ENCODE measurements around the gene DDRGK1. TPM values are rescaled to one million over a fixed set of nuclear protein-coding genes. Genes with fewer than 3 reads are reported as not detected.

Gene DDRGK1
- total RNA-seq, 1 experiment from 2014 or later = 22.0 TPM

DNA sequence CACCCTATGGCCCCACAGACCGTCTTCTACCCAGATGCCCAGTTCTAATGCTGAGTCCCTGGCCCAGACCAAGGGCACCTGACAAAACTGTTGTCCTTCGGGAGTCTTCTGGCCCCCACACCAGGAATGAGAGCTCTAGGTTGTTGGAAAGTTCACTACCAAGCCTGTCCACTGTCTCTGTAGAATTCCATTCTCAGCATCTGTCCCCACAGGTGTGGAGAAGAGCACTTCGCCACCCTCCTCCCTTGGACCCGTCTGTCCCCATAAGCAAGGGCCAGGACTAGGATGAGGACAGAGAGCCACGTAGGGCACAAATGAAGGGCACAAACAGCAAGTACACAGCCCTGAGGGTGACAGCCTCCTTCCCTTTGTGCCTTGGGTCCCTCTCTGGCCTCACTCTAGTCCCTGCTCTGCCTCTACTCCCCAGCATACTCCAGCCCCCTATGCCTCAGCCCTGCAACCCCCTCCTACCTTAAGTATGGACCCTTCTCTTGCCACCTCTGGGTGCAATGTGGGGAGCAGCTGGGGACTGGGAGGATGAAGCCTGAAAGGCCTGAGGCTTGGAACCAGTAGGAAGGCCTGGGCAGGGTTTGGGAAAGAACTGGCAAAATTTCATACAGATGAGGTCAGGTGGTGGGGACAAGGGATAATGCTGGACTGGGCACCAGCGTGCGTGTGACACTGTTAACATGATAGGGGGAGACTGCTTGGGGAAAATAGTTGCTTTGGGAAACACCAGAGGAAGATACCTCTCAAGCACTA is 35.5 kb downstream of the DDRGK1 start:
- Histone ChIP-seq H3K9ac (ENCODE audit: low read length) (no peak overlapping the region), H3K4me3 (ENCODE audit: low read length) (no peak overlapping the region), H2AFZ (ENCODE audit: low read length) (no peak overlapping the region), H3K4me2 (ENCODE audit: low read depth, low read length, poor library complexity, severe bottlenecking) (no peak overlapping the region), H3K79me2 (ENCODE audit: low read length) (no peaks in the 10 kb centered on the region), H3K9me3 (ENCODE audit: low read length) (no peaks in the 10 kb centered on the region), H4K20me1 (ENCODE audit: insufficient read depth, low read depth, low read length) (peaks cover 3% of the 10 kb centered on the region; the same call in 1 of the 2 replicates), H3K36me3 (ENCODE audit: insufficient read depth, low read length) (no peaks in the 10 kb centered on the region), H3K9me2 (replicated peaks; ENCODE audit: insufficient read depth, low read length) (no peaks in the 10 kb centered on the region), H3K27ac (ENCODE audit: low read length) (no peak overlapping the region), H3K27me3 (ENCODE audit: low read length) (no peaks in the 10 kb centered on the region), H3K4me1 (ENCODE audit: low read length) (peaks cover 9% of the 10 kb centered on the region)
- no peak for DNase-seq

DNA sequence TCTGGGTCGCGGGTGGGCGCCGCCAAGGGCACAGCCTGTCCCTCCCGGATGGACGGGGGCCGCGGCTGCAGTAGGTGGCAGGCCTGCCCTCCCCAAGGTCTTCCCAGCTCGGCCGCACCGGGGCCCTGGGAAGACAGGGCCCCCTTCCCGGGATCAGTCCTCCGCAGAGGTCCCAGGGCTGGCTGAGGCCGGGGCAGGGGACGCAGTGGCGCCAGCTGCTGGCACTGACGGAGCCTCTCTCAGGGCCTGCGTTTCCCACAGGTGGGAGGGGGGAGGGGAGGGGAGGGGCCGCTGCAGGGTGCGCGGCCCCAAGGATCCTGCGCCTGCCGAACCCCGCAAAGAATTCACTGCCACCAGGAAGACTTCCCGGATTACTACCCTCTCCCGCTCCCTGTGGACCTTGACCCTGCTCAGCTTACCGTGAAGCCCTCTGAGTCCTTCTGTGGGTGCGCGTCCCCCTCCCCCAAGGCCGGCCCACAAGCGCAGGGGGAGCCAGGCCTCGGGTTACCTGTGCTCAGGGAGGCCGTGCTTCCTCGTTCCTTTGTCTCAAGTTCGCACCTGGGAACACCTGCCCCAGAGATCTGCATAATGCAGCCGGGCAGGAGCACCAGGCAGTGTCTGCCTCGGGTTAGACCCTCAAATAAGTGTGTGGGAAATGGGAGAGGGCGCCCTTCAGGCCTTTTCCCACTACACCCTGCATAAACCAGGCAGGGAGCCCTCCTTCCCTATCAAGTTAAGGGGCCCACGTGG is 36.2 kb downstream of the DDRGK1 start:
- Histone ChIP-seq H3K4me3 (ENCODE audit: low read length) (no peak overlapping the region), H3K4me2 (ENCODE audit: low read depth, low read length, poor library complexity, severe bottlenecking) (no peak overlapping the region), H2AFZ (ENCODE audit: low read length) (no peak overlapping the region), H4K20me1 (ENCODE audit: insufficient read depth, low read depth, low read length) (peaks cover 3% of the 10 kb centered on the region; the same call in 1 of the 2 replicates), H3K9ac (ENCODE audit: low read length) (no peak overlapping the region), H3K79me2 (ENCODE audit: low read length) (no peaks in the 10 kb centered on the region), H3K27me3 (ENCODE audit: low read length) (no peaks in the 10 kb centered on the region), H3K9me2 (replicated peaks; ENCODE audit: insufficient read depth, low read length) (no peaks in the 10 kb centered on the region), H3K36me3 (ENCODE audit: insufficient read depth, low read length) (no peaks in the 10 kb centered on the region), H3K27ac (ENCODE audit: low read length) (no peak overlapping the region), H3K4me1 (ENCODE audit: low read length) (peaks cover 5% of the 10 kb centered on the region), H3K9me3 (ENCODE audit: low read length) (no peaks in the 10 kb centered on the region)
- DNase-seq = no peak

DNA sequence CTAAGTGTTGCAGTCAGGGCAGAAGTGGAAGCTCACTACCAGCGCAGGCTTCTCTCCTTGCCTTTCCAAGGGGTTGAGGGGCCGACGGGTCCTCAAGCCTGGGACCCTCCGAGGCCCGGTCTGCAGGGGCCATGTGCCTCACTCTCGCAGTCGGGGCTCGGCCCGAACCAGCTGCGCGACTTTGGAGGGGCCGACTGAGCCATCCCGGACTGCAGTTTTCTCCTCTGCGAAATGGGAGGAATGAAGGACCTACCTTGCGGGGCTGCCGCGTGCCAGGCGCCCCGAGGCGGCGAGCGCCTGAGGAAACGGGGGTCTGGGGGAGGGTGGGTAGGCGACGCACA is 36.8 kb downstream of the DDRGK1 start:
- Histone ChIP-seq H3K27ac (ENCODE audit: low read length) (no peak overlapping the region), H2AFZ (ENCODE audit: low read length) (no peak overlapping the region), H3K36me3 (ENCODE audit: insufficient read depth, low read length) (no peaks in the 10 kb centered on the region), H3K9ac (ENCODE audit: low read length) (no peak overlapping the region), H4K20me1 (ENCODE audit: insufficient read depth, low read depth, low read length) (peaks cover 3% of the 10 kb centered on the region; the same call in 1 of the 2 replicates), H3K4me2 (ENCODE audit: low read depth, low read length, poor library complexity, severe bottlenecking) (no peak overlapping the region), H3K9me2 (replicated peaks; ENCODE audit: insufficient read depth, low read length) (no peaks in the 10 kb centered on the region), H3K4me3 (ENCODE audit: low read length) (no peak overlapping the region), H3K4me1 (ENCODE audit: low read length) (peaks cover 5% of the 10 kb centered on the region), H3K27me3 (ENCODE audit: low read length) (no peaks in the 10 kb centered on the region), H3K9me3 (ENCODE audit: low read length) (no peaks in the 10 kb centered on the region), H3K79me2 (ENCODE audit: low read length) (no peaks in the 10 kb centered on the region)
- no peak for DNase-seq

DNA sequence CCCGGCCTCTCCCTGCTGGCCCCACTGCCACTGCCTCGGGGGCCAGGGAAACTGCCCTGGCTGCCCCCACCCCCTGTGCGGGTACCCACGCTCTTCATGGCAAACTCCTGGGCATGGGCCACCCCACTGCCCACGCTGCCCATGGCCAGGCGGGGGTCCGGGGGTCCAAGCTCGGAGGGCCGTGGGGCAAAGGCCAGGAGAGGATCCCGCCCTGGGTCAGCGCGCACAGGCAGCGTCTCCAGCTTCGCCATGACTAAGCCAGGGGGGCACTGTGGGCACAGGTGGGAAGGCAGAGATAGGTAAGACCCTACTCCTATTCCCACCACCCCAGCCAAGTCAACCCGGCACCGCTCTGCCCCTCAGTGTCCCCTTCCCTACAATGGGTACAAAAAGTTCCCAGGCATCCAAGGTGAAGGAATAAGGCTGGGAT is 37.6 kb downstream of the DDRGK1 start:
- peaks cover 7% of the 10 kb centered on the region; the same call in 1 of the 2 replicates for H3K4me1 ChIP-seq (ENCODE audit: low read length)
- H3K9ac ChIP-seq (ENCODE audit: low read length) = no peak overlapping the region
- H3K4me2 ChIP-seq (ENCODE audit: low read depth, low read length, poor library complexity, severe bottlenecking) = no peak overlapping the region
- no peaks in the 10 kb centered on the region for H3K9me2 ChIP-seq (replicated peaks; ENCODE audit: insufficient read depth, low read length)
- no peaks in the 10 kb centered on the region for H3K36me3 ChIP-seq (ENCODE audit: insufficient read depth, low read length)
- H3K9me3 ChIP-seq (ENCODE audit: low read length) = no peaks in the 10 kb centered on the region
- no peak overlapping the region for H3K27ac ChIP-seq (ENCODE audit: low read length)
- H2AFZ ChIP-seq (ENCODE audit: low read length) = no peak overlapping the region
- H3K79me2 ChIP-seq (ENCODE audit: low read length) = no peaks in the 10 kb centered on the region
- DNase-seq = no peak
- H3K27me3 ChIP-seq (ENCODE audit: low read length) = no peaks in the 10 kb centered on the region
- H3K4me3 ChIP-seq (ENCODE audit: low read length) = no peak overlapping the region
- H4K20me1 ChIP-seq (ENCODE audit: insufficient read depth, low read depth, low read length) = no peaks in the 10 kb centered on the region

DNA sequence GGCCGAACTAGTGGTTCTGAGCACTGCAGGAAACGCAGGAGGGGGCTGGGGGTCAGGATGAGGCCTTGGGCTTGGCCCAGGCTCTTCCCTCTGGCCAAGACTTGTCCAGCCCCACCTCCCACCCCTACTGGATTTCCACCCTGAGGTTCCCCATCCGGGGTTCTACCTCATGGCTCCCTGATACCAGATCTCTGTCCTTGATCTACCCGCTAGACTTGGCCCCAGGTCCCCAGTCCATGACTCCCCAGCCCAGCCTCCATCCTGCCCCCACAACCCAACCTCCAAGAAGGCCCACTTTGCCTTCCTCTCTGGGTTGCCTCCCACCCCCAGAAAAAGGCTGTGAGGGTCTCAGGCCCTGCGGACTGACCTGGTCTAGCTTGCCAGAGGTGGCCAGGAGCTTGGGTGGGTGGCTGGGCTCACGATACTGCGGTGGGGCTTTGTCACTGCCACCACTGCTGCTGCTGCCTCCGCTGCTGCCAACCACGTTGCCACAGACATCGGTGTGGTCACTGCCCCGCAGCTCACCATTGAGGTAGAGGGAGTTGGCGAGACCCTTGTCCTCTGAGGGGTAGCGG is 38.1 kb downstream of the DDRGK1 start:
- H2AFZ ChIP-seq (ENCODE audit: low read length) = no peak overlapping the region
- H3K9me2 ChIP-seq (replicated peaks; ENCODE audit: insufficient read depth, low read length) = no peaks in the 10 kb centered on the region

DNA sequence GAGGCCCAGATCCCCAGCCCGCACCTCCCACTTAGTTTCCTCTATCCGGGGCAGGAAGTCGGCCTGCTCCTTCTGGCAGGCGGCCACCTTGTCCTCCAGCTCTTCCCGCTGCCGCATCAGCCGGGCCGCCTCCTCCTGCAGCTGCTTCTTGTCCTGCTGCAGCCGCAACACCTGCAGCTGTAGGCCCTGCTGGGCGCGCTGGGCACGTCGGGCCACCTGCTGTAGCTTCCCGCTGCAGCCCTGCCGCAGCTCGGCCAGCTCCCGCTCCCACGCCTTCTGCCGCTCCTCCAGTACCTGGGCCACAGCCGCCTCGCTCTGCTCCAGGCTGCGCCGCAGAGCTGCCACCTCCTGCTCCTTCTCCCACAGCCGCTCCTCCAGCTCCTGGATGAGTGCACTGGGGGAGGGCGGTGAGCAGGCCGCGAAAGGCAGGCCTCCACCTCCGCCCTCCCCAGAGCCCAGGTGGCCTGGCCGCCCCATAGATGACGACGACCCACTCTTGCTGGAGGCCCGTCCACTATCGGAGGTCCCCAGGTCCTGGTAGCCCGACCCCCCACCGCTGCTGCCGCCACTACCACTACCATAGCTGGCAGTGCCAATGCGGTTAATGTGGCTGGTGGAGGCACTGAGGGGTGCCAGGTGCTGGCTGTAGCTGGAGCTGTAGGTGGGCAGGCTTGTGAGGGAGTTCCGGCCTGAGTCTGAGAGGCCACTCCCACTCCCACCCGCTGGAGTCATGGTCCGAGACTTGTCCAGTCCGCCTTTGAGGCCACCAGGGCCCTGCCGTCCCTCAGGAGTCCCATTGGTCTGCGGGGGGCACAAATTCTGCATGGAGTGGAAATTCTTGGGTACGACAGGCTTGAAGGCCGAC is 38.8 kb downstream of the DDRGK1 start:
- H3K9me2 ChIP-seq (replicated peaks; ENCODE audit: insufficient read depth, low read length) = no peaks in the 10 kb centered on the region
- no peak overlapping the region for H2AFZ ChIP-seq (ENCODE audit: low read length)
- H3K27me3 ChIP-seq (ENCODE audit: low read length) = no peaks in the 10 kb centered on the region
- H3K4me1 ChIP-seq (ENCODE audit: low read length) = peaks cover 7% of the 10 kb centered on the region; the same call in 1 of the 2 replicates
- no peak overlapping the region for H3K27ac ChIP-seq (ENCODE audit: low read length)
- no peaks in the 10 kb centered on the region for H3K9me3 ChIP-seq (ENCODE audit: low read length)
- H3K4me3 ChIP-seq (ENCODE audit: low read length) = no peak overlapping the region
- no peak for DNase-seq
- no peaks in the 10 kb centered on the region for H3K79me2 ChIP-seq (ENCODE audit: low read length)
- H3K36me3 ChIP-seq (ENCODE audit: insufficient read depth, low read length) = no peaks in the 10 kb centered on the region
- no peak overlapping the region for H3K4me2 ChIP-seq (ENCODE audit: low read depth, low read length, poor library complexity, severe bottlenecking)
- no peak overlapping the region for H3K9ac ChIP-seq (ENCODE audit: low read length)
- H4K20me1 ChIP-seq (ENCODE audit: insufficient read depth, low read depth, low read length) = no peaks in the 10 kb centered on the region

More for the DNA sequence above, 38.1 kb downstream of the DDRGK1 start:
- no peaks in the 10 kb centered on the region for H3K27me3 ChIP-seq (ENCODE audit: low read length)
- H3K27ac ChIP-seq (ENCODE audit: low read length) = no peak overlapping the region
- no peaks in the 10 kb centered on the region for H3K36me3 ChIP-seq (ENCODE audit: insufficient read depth, low read length)
- H3K4me1 ChIP-seq (ENCODE audit: low read length) = peaks cover 7% of the 10 kb centered on the region; the same call in 1 of the 2 replicates
- no peaks in the 10 kb centered on the region for H4K20me1 ChIP-seq (ENCODE audit: insufficient read depth, low read depth, low read length)
- H3K4me3 ChIP-seq (ENCODE audit: low read length) = no peak overlapping the region
- DNase-seq = no peak
- H3K4me2 ChIP-seq (ENCODE audit: low read depth, low read length, poor library complexity, severe bottlenecking) = no peak overlapping the region
- no peaks in the 10 kb centered on the region for H3K79me2 ChIP-seq (ENCODE audit: low read length)
- H3K9me3 ChIP-seq (ENCODE audit: low read length) = no peaks in the 10 kb centered on the region
- no peak overlapping the region for H3K9ac ChIP-seq (ENCODE audit: low read length)

DNA sequence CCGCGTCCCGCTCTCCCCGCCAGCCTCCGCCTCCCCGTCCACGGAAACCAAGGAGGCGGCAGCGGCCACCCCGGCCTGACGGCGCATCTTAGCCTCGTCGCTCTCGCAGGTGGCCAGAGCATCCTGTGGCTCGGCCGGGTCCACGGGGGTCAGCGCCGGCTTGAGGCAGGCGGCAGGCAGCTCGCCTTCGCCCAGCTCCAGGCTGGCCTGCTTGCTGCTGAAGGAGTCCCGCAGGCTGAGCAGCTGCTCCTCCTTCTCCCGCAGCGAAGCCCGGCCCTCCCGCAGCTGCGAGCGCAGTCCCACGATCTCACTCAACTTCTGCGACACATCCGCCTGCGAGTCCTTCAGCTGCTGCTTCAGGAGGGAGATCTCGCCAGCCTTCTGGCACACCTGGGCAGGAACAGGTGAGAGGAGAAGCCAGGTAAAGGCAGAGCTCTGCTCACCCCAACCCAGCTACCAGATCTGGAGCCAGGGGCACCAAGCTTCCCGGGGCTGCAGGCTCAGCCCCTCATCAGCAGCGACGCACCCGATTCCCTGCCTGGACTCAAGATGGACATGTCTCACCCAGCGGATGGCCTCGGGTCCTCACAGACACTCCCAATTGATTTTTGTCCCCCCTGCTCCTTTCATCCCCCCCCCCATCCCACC is 39.6 kb downstream of the DDRGK1 start:
- Histone ChIP-seq H3K27me3 (ENCODE audit: low read length) (no peaks in the 10 kb centered on the region), H2AFZ (ENCODE audit: low read length) (no peak overlapping the region), H3K36me3 (ENCODE audit: insufficient read depth, low read length) (no peaks in the 10 kb centered on the region), H3K27ac (ENCODE audit: low read length) (no peak overlapping the region), H3K4me3 (ENCODE audit: low read length) (no peak overlapping the region), H3K79me2 (ENCODE audit: low read length) (peaks cover 3% of the 10 kb centered on the region), H3K4me1 (ENCODE audit: low read length) (peaks cover 11% of the 10 kb centered on the region), H4K20me1 (ENCODE audit: insufficient read depth, low read depth, low read length) (no peaks in the 10 kb centered on the region), H3K9me2 (replicated peaks; ENCODE audit: insufficient read depth, low read length) (no peaks in the 10 kb centered on the region), H3K9me3 (ENCODE audit: low read length) (no peaks in the 10 kb centered on the region), H3K9ac (ENCODE audit: low read length) (no peak overlapping the region), H3K4me2 (ENCODE audit: low read depth, low read length, poor library complexity, severe bottlenecking) (no peak overlapping the region)
- no peak for DNase-seq
